GM19240 (cell line): Measurements from ENCODE around the gene DDX11.
"Not testable (repeated sequence)": the region's sequence is repeated elsewhere in the genome, so short reads cannot be mapped to it uniquely, and the experiment has no call there.

Experiments
- DNase-seq: peaks from one replicate; pipeline ENCODE4 v3.0.0; 2011; ENCODE audit warnings: low spot score; ENCODE audit not compliant: insufficient read length

The DDX11 gene

DNA sequence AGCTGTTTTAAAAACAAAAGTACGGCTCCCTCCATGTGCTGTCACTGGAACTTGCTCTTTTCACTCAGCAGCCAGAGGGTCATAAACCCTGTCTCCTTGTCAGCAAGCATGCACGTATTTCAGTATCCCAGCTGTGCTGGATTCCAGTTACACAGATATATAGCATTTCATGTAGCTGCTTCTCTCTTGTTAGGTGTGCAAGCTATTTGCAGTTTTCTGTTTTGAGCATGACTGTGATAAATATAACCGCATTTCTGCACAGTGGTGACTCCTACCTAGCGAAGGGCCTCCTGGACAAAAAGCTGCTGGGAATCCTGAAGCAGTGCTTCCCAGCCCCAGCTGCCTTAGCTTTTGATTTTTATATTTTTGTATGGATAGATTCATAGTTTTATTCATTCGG lies 24.7 kb downstream of the DDX11 start:
- not testable (repeated sequence) for DNase-seq

GRCh38 chr12:31098771-31099170 lies 25.1 kb downstream of the DDX11 start:
- DNase-seq: not testable (repeated sequence)

DNA sequence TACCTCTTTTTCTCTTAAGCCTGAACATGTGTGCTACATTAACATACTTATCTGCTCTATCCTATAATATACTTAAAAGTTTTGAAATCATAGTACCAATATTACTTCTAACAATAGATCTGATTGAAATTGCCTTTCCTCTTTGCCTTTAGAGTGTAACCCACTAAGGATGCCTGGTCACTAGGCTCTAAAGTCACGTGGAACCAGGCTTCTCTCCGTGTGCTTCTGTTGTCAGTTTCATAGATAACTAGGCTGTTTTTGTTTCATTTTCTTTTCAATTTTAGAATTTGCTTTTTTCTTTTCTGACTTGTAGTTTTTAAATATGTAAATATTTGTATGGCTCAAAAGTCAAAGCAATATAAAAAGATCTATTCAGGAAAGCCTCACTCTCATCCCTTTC lies 25.8 kb downstream of the DDX11 start:
- not testable (repeated sequence) for DNase-seq

DNA sequence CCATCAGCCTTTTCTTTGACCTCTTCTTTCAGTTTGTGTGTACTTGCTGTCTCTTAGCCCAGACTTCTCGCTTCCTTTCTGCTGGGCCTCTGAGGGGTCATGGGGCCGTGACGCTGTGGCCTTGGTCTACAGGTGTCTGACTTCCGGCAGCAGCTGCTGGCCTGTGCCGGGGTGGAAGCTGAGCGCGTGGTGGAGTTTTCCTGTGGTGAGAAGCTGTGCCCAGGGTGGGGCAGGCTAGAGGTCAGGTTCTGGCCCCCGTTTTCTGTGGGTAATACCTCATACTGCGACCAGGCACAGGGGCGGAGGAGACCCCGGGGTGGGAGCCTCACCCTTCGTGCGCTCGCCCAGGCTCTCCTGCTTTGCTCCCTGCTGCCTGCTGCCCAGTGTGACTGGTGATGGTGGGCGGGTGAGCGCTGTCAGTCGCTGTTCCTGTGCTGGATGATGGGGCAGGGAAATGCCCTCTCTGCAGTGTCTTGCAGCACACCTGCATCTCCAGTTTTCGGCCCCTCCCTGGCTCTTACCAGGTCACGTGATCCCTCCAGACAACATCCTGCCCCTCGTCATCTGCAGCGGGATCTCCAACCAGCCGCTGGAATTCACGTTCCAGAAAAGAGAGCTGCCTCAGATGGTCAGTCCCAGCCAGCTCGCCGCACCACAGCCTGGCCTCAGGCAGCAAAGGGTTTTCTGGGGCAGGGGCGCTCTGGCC lies 27.0 kb downstream of the DDX11 start:
- DNase-seq: not testable (repeated sequence)

- DNase-seq: not testable (repeated sequence)
Observed at GRCh38 chr12:31102125-31102524, 28.5 kb downstream of the DDX11 start.

GRCh38 chr12:31102596-31102995 lies 28.9 kb downstream of the DDX11 start:
- not testable (repeated sequence) for DNase-seq

DNA sequence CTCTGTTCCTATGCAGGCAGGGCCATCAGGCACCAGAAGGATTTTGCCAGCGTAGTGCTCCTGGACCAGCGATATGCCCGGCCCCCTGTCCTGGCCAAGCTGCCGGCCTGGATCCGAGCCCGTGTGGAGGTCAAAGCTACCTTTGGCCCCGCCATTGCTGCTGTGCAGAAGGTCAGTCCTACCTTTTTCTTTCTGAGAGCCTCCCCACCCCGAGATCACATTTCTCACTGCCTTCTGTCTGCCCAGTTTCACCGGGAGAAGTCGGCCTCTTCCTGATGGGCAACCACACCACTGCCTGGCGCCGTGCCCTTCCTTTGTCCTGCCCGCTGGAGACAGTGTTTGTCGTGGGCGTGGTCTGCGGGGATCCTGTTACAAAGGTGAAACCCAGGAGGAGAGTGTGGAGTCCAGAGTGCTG lies 29.9 kb downstream of the DDX11 start:
- DNase-seq: not testable (repeated sequence)

- not testable (repeated sequence) for DNase-seq
Observed at GRCh38 chr12:31104220-31104619, 30.6 kb downstream of the DDX11 start.

DNA sequence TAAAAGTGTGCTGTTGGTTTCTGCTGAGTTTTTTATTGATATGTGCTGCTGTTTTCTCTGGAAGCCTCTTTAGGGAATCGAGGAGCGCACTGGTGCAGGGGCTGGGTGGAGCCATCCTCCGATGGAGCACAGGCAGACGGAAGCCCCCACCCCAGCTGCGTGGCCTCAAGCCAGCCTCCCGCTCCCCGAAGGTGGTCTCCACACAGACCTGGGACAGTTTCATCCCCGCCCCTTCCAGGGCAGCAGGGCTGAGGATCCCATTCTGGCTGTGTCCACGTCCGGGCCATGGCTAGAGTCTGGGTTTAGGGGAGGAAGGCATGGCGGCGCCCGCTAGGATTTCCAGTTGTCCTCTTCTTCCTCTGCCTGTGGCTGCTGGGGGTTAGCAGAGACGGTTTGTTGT lies 31.1 kb downstream of the DDX11 start:
- DNase-seq: not testable (repeated sequence)

DNA sequence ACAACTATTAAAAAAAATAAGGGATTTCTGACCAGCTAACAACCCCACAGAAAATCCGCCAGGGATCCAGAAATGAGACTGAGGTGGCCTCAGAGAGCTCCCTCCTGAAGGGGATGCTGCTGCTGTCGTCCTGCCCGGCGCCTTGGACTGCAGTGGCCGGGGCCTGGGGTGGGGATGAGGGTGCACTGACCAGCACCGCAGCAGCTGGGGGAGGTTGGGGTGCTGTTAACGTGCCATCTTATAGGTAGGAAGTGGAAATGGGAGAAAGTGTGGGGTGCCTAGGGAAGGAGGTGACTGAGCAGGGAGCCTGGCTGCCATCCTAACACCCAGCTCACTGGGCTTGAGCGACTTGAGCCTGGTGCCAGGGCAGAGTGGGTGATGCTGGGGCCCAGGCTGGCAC lies 32.0 kb downstream of the DDX11 start:
- no peak for DNase-seq

DNA sequence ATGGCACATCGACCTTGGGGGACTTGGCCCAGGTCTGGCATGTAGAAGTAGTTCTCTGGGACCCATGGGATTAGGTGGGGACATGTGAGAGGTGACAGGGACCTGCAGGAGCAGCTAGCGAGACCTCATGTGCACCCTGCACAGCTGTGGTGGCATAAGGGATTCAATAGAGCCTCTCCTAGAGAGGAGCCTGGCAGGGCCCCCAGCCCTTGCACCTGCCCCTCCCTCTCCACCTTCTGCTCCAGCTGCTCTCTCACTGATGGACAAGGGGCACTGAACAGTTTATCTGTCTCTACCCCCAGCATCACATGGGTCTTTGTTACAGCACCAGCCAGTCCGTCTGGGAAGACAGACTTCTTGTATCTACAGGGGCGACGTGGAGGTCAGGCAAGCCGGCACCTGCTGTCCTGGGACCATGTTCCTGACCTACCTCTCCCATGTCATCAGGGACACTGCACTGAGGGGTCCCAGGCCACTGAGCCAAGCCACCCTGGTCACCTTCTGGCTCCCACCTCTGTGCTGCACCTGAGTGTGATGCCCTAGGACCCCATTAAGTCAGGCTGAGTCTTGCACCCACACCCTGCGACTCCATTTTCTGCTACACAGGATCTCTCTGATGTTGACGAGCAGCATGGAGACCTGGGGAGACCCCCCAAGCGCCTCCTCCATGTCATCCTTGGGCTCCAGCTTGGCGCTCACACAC lies 32.6 kb downstream of the DDX11 start:
- DNase-seq: no peak

DNA sequence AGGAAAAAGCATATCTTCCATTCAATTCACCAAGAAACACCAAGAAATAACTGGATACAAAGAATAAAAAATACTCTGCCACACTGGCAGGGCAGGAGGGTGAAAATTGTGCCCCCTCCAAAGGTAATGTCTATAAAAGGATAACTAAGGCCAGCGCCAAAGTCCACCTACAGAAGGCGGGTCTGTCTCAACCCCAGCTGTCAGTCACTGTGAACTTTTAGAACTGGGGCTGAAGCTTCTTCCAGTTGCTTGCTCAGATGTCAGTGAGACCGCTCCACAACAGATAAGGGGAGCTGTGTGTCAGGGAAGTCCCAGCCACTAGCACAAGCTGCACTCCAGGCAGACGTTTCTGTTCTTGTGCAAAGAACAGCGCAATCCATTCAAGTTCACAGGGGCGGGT lies 36.1 kb downstream of the DDX11 start:
- not testable (repeated sequence) for DNase-seq

- DNase-seq: not testable (repeated sequence)
Observed at GRCh38 chr12:31110263-31110662, 36.6 kb downstream of the DDX11 start.

- not testable (repeated sequence) for DNase-seq
Observed at GRCh38 chr12:31115092-31115601, 41.5 kb downstream of the DDX11 start.

- DNase-seq: not testable (repeated sequence)
Observed at GRCh38 chr12:31116846-31117202, 43.2 kb downstream of the DDX11 start.

- no peak for DNase-seq
Observed at GRCh38 chr12:31117203-31118011, 43.7 kb downstream of the DDX11 start.

- DNase-seq: no peak
Observed at GRCh38 chr12:31118347-31119191, 44.9 kb downstream of the DDX11 start.

- no peak for DNase-seq
Observed at GRCh38 chr12:31119192-31119802, 45.6 kb downstream of the DDX11 start.

- no peak for DNase-seq
Observed at GRCh38 chr12:31119803-31120211, 46.1 kb downstream of the DDX11 start.

DNA sequence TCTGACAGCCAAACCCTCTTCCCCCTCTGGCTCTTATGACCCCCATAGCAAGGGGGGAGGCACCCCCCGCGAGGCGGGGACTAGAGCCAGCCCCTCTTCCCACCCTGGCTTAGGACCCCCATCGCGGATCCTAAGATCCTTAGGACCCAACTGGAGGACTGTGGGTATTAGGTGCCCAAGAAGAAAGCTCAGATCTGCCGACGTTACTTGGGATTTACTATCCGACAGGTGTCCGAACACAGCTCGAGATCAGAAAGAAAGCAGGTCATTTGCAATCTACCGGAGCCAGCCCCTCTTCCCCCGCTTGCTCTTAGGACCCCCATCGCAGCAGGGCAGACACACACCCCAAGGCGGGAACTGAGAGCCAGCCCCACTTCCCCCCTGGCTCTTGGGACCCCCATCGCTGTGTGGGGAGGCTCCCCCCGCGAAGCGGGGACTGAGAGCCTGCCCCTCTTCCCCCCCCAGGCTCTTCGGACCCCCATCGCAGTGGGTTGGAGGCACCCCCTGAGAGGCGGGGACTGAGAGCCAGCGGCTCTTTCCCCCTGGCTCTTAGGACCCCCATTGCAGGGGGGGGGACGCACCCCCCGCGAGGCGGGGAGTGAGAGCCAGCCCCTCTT lies 46.8 kb downstream of the DDX11 start:
- no peak for DNase-seq
